Right hindlimb (tissue), 1 donor: ENCODE results near the gene PCTP.

Experiments
- DNase-seq: peaks from one replicate; pipeline ENCODE4 v3.0.0-alpha.2; 2018

Gene PCTP

GRCh38 chr17:55760643-55761355 is 9.9 kb downstream of the PCTP start:
- DNase-seq = no peak

- DNase-seq = no peak
Measured at GRCh38 chr17:55762086-55762858, 11.4 kb downstream of the PCTP start.

GRCh38 chr17:55763856-55764255 is 13.0 kb downstream of the PCTP start:
- no peak for DNase-seq

- no peak for DNase-seq
Measured at GRCh38 chr17:55764610-55765009, 13.8 kb downstream of the PCTP start.

- no peak for DNase-seq
Measured at GRCh38 chr17:55765472-55765871, 14.6 kb downstream of the PCTP start.

- no peak for DNase-seq
Measured at GRCh38 chr17:55768936-55769624, 18.2 kb downstream of the PCTP start.

- DNase-seq = no peak
Measured at GRCh38 chr17:55769625-55770000, 18.8 kb downstream of the PCTP start.

GRCh38 chr17:55770196-55770870 is 19.5 kb downstream of the PCTP start:
- DNase-seq = no peak

- DNase-seq = no peak
Measured at GRCh38 chr17:55772086-55772485, 21.2 kb downstream of the PCTP start.

GRCh38 chr17:55773671-55774070 is 22.8 kb downstream of the PCTP start:
- DNase-seq = no peak

GRCh38 chr17:55774846-55775271 is 24.0 kb downstream of the PCTP start:
- DNase-seq = no peak

- no peak for DNase-seq
Measured at GRCh38 chr17:55776271-55776670, 25.4 kb downstream of the PCTP start.

GRCh38 chr17:55777471-55777971 is 26.7 kb downstream of the PCTP start:
- DNase-seq = no peak

GRCh38 chr17:55778389-55779118 is 27.7 kb downstream of the PCTP start:
- DNase-seq = no peak

GRCh38 chr17:55783684-55784245 is 32.9 kb downstream of the PCTP start:
- peak; percentile 82 for DNase-seq

GRCh38 chr17:55784666-55785065 is 33.8 kb downstream of the PCTP start:
- no peak for DNase-seq

GRCh38 chr17:55785181-55785580 is 34.3 kb downstream of the PCTP start:
- DNase-seq = no peak

- DNase-seq = no peak
Measured at GRCh38 chr17:55793272-55793671, 42.4 kb downstream of the PCTP start.

GRCh38 chr17:55794725-55795482 is 44.1 kb downstream of the PCTP start:
- no peak for DNase-seq

- DNase-seq = no peak
Measured at GRCh38 chr17:55806745-55807495, 56.1 kb downstream of the PCTP start.
